ENCODE results near the gene EID2. TPM values are rescaled to one million over a fixed set of nuclear protein-coding genes. Genes with fewer than 3 reads are reported as not detected.

EID2 gene
- total and polyA plus RNA-seq, 2 of the 4 experiments (the other 2 are of a cell fraction): 5.7 to 9.8 TPM

DNA sequence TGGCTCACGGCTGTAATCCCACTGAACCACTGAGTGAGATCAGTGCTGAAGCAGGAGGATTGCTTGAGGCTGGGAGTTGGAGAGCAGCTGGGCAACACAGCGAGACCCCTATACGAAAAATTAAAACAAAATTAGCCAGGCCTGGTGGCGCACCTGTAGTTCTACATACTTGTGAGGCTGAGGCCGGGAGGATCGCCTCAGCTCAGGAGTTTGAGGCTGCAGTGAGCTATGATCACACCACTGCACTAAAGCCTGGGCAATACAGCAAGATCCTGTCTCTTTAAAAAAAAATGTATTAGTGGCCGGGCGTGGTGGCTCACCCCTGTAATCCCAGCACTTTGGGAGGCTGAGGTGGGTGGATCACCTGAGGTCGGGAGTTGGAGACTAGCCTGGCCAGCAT, 31.3 kb downstream of the EID2 start:
- Histone ChIP-seq H3K36me3 (ENCODE audit: control insufficient read depth, insufficient read depth, low read length) (no peaks in the 10 kb centered on the region), H2BK15ac (ENCODE audit: low read depth, low read length) (no peak overlapping the region), H3K27me3 (ENCODE audit: control insufficient read depth, insufficient read depth, low read length) (peaks cover 29% of the 10 kb centered on the region), H3K79me1 (ENCODE audit: low read depth in 1 of 2, low read length in 2 of 2) (no peaks in the 10 kb centered on the region), H2BK20ac (ENCODE audit: low read depth, low read length) (no peak overlapping the region), H4K5ac (ENCODE audit: low read depth, low read length) (no peak overlapping the region), H3K4me1 (ENCODE audit: control insufficient read depth, insufficient read depth, low read length) (no peaks in the 10 kb centered on the region), H3K9me1 (ENCODE audit: insufficient read depth, low read length) (peaks cover 3% of the 10 kb centered on the region; the same call in 1 of the 2 replicates), H3K23ac (ENCODE audit: low read depth, low read length) (no peak overlapping the region), H4K8ac (ENCODE audit: low read depth in 2 of 2, low read length in 2 of 2) (no peak overlapping the region), H2BK120ac (ENCODE audit: low read depth, low read length) (no peak overlapping the region), H4K91ac (ENCODE audit: insufficient read depth, low read depth, low read length) (no peak overlapping the region), H2AK9ac (replicated peaks; ENCODE audit: low read depth, low read length, poor library complexity) (no peak overlapping the region), H3K9ac (ENCODE audit: low read depth, low read length) (no peak overlapping the region), H3K14ac (replicated peaks; ENCODE audit: low read depth, low read length) (no peak overlapping the region), H2AK5ac (ENCODE audit: low read depth, low read length) (no peak overlapping the region), H3K56ac (ENCODE audit: extremely low read depth, insufficient read depth, low read length) (no peak overlapping the region), H3K4me2 (ENCODE audit: low read depth, low read length) (no peak overlapping the region), H3K4ac (ENCODE audit: low read depth, low read length) (no peak overlapping the region), H3K9me3 (ENCODE audit: control insufficient read depth, insufficient read depth, low read length) (peaks cover 5% of the 10 kb centered on the region), H3K27ac (ENCODE audit: insufficient read depth, low read length) (no peak overlapping the region), H3K18ac (ENCODE audit: low read depth, low read length) (no peak overlapping the region), H3K4me3 (ENCODE audit: insufficient read depth, low read depth, low read length) (no peak overlapping the region), H2BK5ac (ENCODE audit: low read depth, low read length, poor library complexity, severe bottlenecking) (no peak overlapping the region), H2AFZ (replicated peaks; ENCODE audit: low read length, poor library complexity) (no peak overlapping the region), H4K20me1 (ENCODE audit: insufficient read depth, low read length) (no peaks in the 10 kb centered on the region)
- in situ Hi-C loops (cut with MboI; ENCODE audit: low sequenced_read_pairs) (no loop called here), dilution Hi-C loops (cut with HindIII; ENCODE audit: low sequenced_read_pairs, unreplicated experiment) (no loop called here), intact Hi-C loops (cut with micrococcal nuclease) (no loop called here)
- 100% methylated on average over 1 of the region's 9 CpGs; no CpG with 5 or more reads in 1 of the 2 experiments for WGBS, 2 experiments (ENCODE audit: extremely low coverage in 2 of 2, insufficient read length in 1 of 2)
- ATAC-seq (ENCODE audit: low read depth) (no peak), DNase-seq (no peak)
- CTCF ChIA-PET: interaction anchor here (0.9 kb wide), 1 partner anchor 24 kb away, joined by 3 read pairs; the partner anchor contains the start of gene EID2B
- TF ChIP-seq MAZ (IDR thresholded peaks at IDR 0.05; ENCODE audit: borderline replicate concordance, low read depth, low read length): no peak
- BruUV-seq (replicated peaks): no TSS peak
- POLR2A ChIA-PET (ENCODE audit: unreplicated experiment): no interaction called here

Data from IMR-90 (cell line).